ENCODE data around the gene FIGN.

FIGN gene, protein sequence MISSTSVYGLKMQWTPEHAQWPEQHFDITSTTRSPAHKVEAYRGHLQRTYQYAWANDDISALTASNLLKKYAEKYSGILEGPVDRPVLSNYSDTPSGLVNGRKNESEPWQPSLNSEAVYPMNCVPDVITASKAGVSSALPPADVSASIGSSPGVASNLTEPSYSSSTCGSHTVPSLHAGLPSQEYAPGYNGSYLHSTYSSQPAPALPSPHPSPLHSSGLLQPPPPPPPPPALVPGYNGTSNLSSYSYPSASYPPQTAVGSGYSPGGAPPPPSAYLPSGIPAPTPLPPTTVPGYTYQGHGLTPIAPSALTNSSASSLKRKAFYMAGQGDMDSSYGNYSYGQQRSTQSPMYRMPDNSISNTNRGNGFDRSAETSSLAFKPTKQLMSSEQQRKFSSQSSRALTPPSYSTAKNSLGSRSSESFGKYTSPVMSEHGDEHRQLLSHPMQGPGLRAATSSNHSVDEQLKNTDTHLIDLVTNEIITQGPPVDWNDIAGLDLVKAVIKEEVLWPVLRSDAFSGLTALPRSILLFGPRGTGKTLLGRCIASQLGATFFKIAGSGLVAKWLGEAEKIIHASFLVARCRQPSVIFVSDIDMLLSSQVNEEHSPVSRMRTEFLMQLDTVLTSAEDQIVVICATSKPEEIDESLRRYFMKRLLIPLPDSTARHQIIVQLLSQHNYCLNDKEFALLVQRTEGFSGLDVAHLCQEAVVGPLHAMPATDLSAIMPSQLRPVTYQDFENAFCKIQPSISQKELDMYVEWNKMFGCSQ
- total RNA-seq = 0.10 to 0.17 reads per million in 2 donors

DNA sequence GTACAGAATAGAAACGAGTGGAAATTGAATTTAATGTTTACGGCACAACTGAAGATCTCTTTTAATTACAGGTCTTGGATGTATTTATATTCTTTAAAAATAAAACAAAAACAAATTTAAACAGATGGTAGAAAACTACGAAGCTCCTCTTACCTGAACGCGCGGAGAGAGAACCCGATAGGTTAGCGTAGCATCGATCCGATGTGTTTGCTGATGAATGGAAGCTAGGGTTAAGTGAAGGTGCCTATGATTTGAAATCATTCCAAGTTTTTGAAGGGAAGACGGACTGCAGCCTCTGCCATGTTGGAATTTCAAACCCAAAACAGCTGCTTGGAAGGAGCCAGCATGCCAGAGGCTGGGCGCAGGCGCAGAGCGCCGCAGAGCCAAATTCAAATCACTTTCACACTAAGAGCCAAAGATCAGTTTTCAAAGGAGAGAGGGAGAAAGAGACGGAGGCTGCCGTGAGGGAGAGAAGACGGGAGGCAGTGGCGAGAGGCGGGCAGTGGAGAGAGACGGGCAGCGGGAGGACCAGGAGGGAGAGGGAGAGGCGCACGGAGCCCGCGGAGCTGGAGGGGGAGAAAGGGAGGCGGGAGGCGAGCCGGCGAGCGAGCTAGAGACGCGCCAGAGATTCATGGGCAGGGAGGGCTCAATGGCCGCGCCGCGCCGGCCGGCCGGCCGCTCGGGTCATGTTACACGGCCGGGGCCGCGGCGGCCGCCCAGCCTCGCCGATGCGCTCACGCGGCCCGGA, at the start of gene FIGN:
TSS of gene FIGN (minus strand) at position 324 of the 748 bp plus-strand sequence. CDS start 1,081 bp downstream, outside the sequence.
- DNase-seq = no peak

GRCh38 chr2:163785162-163785561, 49.4 kb upstream of the FIGN start:
- DNase-seq = no peak

DNA sequence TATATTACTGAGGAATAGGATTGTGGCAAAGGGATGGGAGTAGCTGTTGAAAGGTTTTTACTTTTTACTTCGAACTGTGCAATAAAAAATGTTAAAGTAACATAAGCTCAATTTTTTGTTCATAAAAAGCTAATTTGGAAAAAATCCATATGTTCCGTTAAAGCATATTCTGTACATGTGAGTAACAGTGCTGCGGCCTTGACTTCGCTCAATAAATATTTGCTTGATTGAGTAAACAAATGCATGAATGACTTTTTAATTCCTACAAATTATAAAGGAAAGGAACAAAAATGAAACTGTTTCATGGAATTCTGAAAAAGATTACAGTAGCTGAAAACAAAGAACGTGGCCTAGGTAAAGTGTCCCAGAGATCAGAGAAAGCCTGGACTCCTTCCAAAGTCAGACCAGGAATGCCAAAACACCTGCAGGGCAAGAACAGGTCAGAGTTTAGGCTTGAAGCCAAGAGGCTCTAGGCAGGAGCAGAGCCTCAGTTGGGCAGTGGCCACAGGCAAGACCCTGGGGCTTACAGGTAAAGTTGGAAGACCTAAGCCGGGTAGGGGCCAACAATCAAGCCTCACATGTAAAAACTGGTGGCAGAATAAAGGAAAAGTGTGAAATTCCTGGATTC, 44.3 kb upstream of the FIGN start:
- no peak for DNase-seq

DNA sequence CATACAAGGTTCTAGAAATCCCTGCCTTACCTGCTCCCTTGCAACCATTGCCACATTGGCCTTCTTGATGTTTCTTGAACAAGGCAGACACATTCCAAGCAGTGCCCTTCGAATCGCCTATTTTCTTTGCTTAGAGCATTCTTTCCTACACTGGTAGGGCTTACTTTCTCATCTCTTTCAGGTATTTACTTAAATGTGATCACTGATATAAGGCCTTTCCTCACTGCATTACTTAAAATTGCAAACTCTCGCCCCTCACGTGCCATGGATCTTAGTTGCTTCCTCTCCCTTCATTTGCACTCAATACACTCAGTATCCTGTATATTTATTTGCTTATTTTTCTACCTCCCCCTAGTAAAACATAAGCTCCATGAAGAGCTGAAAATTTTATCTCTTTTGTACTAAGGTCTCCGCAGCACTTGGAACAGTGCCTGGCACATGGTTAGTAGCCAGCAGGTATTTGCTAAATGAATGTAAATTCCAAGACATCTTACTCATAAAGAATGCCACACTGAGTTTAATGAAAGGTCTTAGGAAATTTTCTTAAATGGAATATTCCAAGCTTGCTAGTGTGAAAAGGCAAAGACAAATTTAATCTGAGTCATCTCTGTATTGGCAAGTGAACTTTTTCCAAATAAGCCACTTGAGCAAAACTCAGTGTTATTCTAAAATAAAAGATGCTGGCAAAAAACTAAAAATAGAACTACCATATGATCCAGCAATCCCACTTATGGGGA, 42.4 kb upstream of the FIGN start:
- DNase-seq = no peak

GRCh38 chr2:163775304-163775703, 39.5 kb upstream of the FIGN start:
- no peak for DNase-seq

- no peak for DNase-seq
Measured at GRCh38 chr2:163774862-163775261, 39.1 kb upstream of the FIGN start.

DNA sequence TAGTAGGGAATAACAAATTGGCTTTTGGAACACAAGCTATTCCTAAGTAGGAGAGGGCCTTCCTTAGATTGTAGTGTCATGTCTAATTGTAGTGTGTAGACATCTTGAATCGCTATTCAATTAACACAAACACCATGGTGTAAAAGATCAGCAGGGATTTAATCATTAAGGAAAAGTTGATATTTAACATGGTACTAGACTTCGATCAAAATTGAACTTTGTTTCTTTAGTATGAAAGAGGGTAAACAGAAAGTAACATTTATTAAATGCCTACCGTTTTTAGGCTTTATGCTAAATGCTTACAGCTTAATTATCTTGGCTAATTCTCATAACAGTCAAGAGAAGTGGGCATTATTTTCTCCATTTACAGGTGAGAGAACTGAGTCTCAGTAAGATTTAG, 37.5 kb upstream of the FIGN start:
- no peak for DNase-seq

- no peak for DNase-seq
Measured at GRCh38 chr2:163771596-163771995, 35.8 kb upstream of the FIGN start.

GRCh38 chr2:163768881-163769695, 33.3 kb upstream of the FIGN start:
- no peak for DNase-seq

DNA sequence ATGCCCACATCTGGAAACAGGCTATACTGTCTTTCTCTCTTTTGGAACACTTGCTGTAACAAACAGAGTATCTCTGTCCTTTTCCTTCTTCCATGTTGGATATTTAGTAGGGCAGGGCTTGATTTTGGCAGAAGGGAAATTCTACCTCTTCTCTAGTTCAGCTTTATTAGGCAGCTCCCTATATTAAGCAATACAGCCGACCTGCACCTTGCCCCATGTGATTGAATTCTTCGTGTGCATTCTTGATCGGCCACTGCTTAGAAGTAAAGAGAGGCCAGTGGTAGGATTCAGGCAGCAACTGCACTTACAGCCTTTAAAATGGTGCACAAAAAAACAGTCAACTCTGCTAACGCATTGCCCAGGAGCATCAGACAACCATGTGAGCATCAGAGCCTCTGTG, 31.3 kb upstream of the FIGN start:
- DNase-seq = no peak

DNA sequence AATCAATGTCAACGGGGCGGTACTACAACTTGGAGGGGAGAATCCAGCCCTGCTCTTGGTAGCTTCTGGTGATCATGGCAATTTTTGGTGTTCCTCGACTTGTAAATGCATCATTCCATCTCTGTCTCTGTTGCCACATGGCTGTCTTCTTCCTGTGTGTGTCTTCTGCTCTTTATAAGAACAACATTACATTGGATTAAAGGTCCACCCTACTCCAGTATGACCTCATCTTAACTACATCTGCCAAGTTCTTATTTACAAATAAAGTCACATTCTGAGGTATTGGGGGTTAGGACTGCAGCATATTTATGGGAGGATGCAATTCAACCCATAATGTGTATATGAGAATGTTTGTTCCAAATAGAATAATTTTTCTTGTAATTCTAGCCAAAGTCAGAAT, 28.8 kb upstream of the FIGN start:
- no peak for DNase-seq

DNA sequence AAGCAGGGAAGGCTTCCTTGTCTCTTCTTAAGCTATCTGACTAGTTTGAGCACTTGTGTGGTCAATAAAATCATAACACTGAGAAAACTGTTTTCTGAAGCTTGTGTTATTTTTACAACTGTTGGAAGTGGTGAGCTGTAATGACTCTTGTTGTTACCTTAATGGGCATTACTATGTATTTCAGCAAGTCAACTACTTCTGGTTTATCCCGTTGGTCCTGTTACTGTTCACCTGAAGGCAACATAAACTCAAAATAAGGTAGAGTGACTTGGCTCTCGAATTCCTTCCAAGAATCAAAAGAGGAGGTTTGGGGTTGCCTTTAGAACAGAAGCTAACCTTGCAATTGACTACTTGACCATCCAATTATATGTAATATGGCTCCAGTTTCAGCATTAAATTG, 23.2 kb upstream of the FIGN start:
- DNase-seq = no peak

DNA sequence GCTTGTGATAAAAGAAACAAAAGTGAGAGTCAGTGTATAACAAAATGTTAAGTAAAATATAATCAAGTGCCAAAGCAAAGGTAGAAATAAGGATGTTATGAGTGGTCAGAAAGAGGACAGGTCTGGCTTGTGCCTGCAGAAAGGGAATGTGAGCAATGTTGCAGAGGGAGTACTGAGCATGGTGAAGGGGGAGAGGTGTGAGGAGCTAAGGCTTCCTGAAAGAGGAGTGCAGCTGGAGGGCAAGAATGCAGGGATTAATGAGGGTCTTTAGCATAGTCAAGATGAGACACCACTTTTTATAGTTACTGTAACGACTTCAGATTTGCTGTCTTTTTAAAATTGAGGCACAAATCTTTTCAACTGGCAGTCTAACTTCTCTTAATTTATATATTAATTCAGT, 22.0 kb upstream of the FIGN start:
- no peak for DNase-seq

GRCh38 chr2:163756588-163756987, 20.8 kb upstream of the FIGN start:
- no peak for DNase-seq

- DNase-seq = no peak
Measured at GRCh38 chr2:163755366-163755765, 19.6 kb upstream of the FIGN start.

DNA sequence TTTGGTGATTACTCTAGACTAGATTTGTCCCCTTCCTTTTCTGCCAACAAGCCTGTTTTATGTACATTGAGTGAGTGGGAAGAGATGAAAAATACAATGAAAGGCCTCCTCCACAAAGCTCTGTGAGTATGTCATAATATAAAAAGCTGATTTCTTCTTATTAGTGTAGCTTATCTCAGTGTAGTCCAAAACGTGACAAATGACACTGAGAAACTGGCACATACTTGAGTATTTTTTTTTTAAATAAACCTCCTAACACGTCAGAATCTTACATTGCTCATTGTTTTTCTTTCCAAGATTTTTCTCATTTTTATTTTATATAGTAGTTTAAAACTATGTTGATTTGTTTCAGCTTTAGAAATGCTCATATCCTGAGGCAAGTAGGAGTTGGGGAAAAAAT, 17.9 kb upstream of the FIGN start:
- no peak for DNase-seq

- DNase-seq = no peak
Measured at GRCh38 chr2:163752267-163752666, 16.5 kb upstream of the FIGN start.

DNA sequence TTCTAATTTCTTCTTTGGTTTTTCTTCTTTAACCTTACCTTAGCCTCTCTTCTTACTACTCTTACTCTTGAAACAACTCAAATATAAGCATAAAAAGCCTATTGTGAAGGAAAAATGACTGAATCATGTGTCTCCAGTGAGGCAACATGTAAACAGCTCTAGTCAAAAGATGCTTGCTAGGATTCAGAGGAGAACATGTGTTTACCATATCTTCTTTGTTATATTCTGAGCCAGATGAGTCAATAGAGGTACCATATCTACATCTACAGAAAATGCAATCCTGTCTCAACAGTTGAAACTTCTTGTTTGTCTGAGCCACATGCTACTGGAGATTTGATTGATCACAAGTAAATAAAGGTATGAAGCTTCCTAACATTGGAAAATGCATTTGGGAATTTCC, 15.9 kb upstream of the FIGN start:
- DNase-seq = no peak

GRCh38 chr2:163748420-163748819, 12.6 kb upstream of the FIGN start:
- DNase-seq = no peak

DNA sequence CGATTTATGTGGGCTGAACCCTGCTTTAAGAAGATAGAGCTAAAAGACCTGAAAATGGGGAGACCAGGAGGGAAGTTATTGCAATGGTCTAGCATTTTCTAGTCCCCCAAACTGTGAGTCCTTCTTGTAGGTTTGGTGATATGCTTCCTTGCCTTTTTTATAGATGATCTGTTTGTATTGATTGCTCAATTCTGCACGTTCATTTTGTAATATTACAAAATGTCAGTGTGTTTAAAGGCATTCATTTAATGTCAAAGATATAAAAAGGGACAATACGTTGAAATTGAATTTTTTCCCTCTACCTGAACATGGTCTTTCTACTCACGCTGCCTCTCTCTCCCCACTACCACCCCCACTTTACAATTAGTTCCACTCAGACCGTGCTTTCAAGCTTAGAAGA, 5.6 kb upstream of the FIGN start:
- DNase-seq = no peak

- DNase-seq = no peak
Measured at GRCh38 chr2:163737563-163737962, 1.8 kb upstream of the FIGN start.

- DNase-seq = no peak
Measured at GRCh38 chr2:163737190-163737439, 1.3 kb upstream of the FIGN start.

Data from activated gamma-delta T cell (primary cell).